Hepatocyte (in vitro differentiated cells): ENCODE data around the gene CRY1. TPM values are rescaled to one million over a fixed set of nuclear protein-coding genes. Genes with fewer than 3 reads are reported as not detected.

Experiments
- DNase-seq: peaks from one replicate; pipeline ENCODE4 v3.0.0-alpha.2; 2016; ENCODE audit warnings: low spot score
- H2AFZ ChIP-seq: fragments of 200-600 bp; sonication (generic); 2 replicates; pipeline ENCODE4 v1.6.0; 2016; ENCODE audit warnings: antibody characterized with exemption, mild to moderate bottlenecking
- H3K27ac ChIP-seq: fragments of 200-600 bp; sonication (generic); 2 replicates; pipeline ENCODE4 v1.5.1; 2016; ENCODE audit warnings: mild to moderate bottlenecking
- H3K27me3 ChIP-seq: fragments of 200-600 bp; sonication (generic); 2 replicates; pipeline ENCODE4 v1.6.1; 2016
- H3K36me3 ChIP-seq: fragments of 200-600 bp; sonication (generic); replicated peaks from 2 replicates; pipeline ENCODE4 v1.5.1; 2016; ENCODE audit warnings: low read depth; ENCODE audit not compliant: insufficient read depth
- H3K4me1 ChIP-seq: fragments of 200-600 bp; sonication (generic); 2 replicates; pipeline ENCODE4 v1.5.1; 2016; ENCODE audit warnings: mild to moderate bottlenecking, moderate library complexity; ENCODE audit not compliant: insufficient read depth
- H3K4me2 ChIP-seq: fragments of 200-600 bp; sonication (generic); 2 replicates; pipeline ENCODE4 v1.6.0; 2016
- H3K4me3 ChIP-seq: fragments of 200-600 bp; sonication (generic); 2 replicates; pipeline ENCODE4 v1.5.1; 2016; ENCODE audit warnings: mild to moderate bottlenecking
- H3K79me2 ChIP-seq: fragments of 200-600 bp; sonication (generic); 2 replicates; pipeline ENCODE4 v1.6.0; 2017; ENCODE audit warnings: mild to moderate bottlenecking
- H3K9me2 ChIP-seq: fragments of 200-600 bp; sonication (generic); replicated peaks from 2 replicates; pipeline ENCODE4 v1.6.0; 2017; ENCODE audit warnings: mild to moderate bottlenecking; ENCODE audit not compliant: insufficient read depth
- H3K9me3 ChIP-seq: fragments of 200-600 bp; sonication (generic); 2 replicates; pipeline ENCODE4 v1.5.1; 2016; ENCODE audit warnings: low read depth, mild to moderate bottlenecking
- H4K20me1 ChIP-seq: fragments of 200-600 bp; sonication (generic); 2 replicates; pipeline ENCODE4 v1.6.0; 2016; ENCODE audit warnings: mild to moderate bottlenecking; ENCODE audit not compliant: insufficient read depth, poor library complexity, severe bottlenecking
- CTCF ChIP-seq: fragments of 200-600 bp; sonication (generic); IDR thresholded peaks from 2 replicates; pipeline ENCODE4 v1.5.1; 2016; ENCODE audit warnings: antibody characterized with exemption, mild to moderate bottlenecking; ENCODE audit not compliant: poor library complexity
- EZH2 ChIP-seq: fragments of 200-600 bp; sonication (generic); IDR thresholded peaks from 2 replicates; pipeline ENCODE4 v1.6.1; 2016; ENCODE audit warnings: antibody characterized with exemption, mild to moderate bottlenecking, borderline replicate concordance
- EZH2phosphoT487 ChIP-seq: fragments of 200-600 bp; sonication (generic); IDR thresholded peaks from one replicate; pipeline ENCODE4 v1.6.1; 2018; ENCODE audit warnings: antibody characterized with exemption, mild to moderate bottlenecking, low read depth, moderate library complexity; ENCODE audit not compliant: unreplicated experiment, severe bottlenecking
- WGBS: methylation state at CpG from one replicate; pipeline ENCODE4 v1.1.6; 2016; ENCODE audit warnings: low lambda C conversion rate; ENCODE audit errors: missing lambda C conversion rate; 5-methylcytosine and 5-hydroxymethylcytosine counted together
- polyA plus RNA-seq: library from polyadenylated mRNA; unstranded; fragments of >200 nt; fragmentation: Nextera tagmentation; extraction: Ambion mirVana; gene quantifications from 2 replicates; pipeline ENCODE4 v1.2.1, GENCODE V29; 2016
- total RNA-seq: library from RNA; depleted of rRNA; stranded (reverse); fragments of >200 nt; gene quantifications from 2 replicates; pipeline ENCODE4 v1.2.3, GENCODE V29; 2014

CRY1 gene
- total and polyA plus RNA-seq, 2 experiments from 2014 or later: 29.1 to 34.6 TPM

- Histone ChIP-seq H3K9me2 (no peaks in the 10 kb centered on the region), H3K36me3 (no peaks in the 10 kb centered on the region), H3K27ac (no peak overlapping the region), H3K4me1 (no peaks in the 10 kb centered on the region), H3K27me3 (no peaks in the 10 kb centered on the region), H3K79me2 (peaks cover 16% of the 10 kb centered on the region), H2AFZ (no peak overlapping the region), H3K4me2 (no peak overlapping the region), H3K4me3 (no peak overlapping the region), H3K9me3 (no peaks in the 10 kb centered on the region), H4K20me1 (no peaks in the 10 kb centered on the region)
- TF ChIP-seq EZH2 (no peak), CTCF (no peak), EZH2phosphoT487 (no peak)
- WGBS: 100% methylated on average over 1 of the region's 1 CpG
- no peak for DNase-seq
Measured at GRCh38 chr12:107064243-107064642, 29.1 kb downstream of the CRY1 start.

GRCh38 chr12:107058190-107058589, 35.2 kb downstream of the CRY1 start:
- H3K9me3 ChIP-seq: peaks cover 9% of the 10 kb centered on the region
- no peaks in the 10 kb centered on the region for H3K9me2 ChIP-seq
- WGBS: 88% methylated on average over 2 of the region's 2 CpGs
- TF ChIP-seq EZH2phosphoT487: no peak
- no peak for TF ChIP-seq CTCF
- no peak for TF ChIP-seq EZH2
- no peaks in the 10 kb centered on the region for H4K20me1 ChIP-seq
- no peaks in the 10 kb centered on the region for H3K27me3 ChIP-seq
- H3K27ac ChIP-seq: no peak overlapping the region
- no peak overlapping the region for H3K4me3 ChIP-seq
- H3K79me2 ChIP-seq: peaks cover 39% of the 10 kb centered on the region
- no peak for DNase-seq
- no peaks in the 10 kb centered on the region for H3K36me3 ChIP-seq
- no peak overlapping the region for H3K4me2 ChIP-seq
- no peak overlapping the region for H2AFZ ChIP-seq
- H3K4me1 ChIP-seq: no peaks in the 10 kb centered on the region

GRCh38 chr12:107057071-107057834, 36.1 kb downstream of the CRY1 start:
- peak overlapping the region; percentile 1 for H3K27ac ChIP-seq

More at GRCh38 chr12:107057071-107057834, 36.1 kb downstream of the CRY1 start:
- Histone ChIP-seq H3K27me3 (no peaks in the 10 kb centered on the region), H3K9me3 (peaks cover 10% of the 10 kb centered on the region), H3K4me2 (peak overlapping the region; percentile 19), H3K79me2 (peaks cover 46% of the 10 kb centered on the region), H4K20me1 (no peaks in the 10 kb centered on the region), H3K4me1 (no peaks in the 10 kb centered on the region), H3K36me3 (no peaks in the 10 kb centered on the region), H2AFZ (no peak overlapping the region), H3K4me3 (no peak overlapping the region), H3K9me2 (no peaks in the 10 kb centered on the region)
- WGBS: 84% methylated on average over 4 of the region's 4 CpGs
- no peak for TF ChIP-seq CTCF
- no peak for TF ChIP-seq EZH2phosphoT487
- no peak for TF ChIP-seq EZH2
- DNase-seq: no peak
